Upper lobe of right lung (tissue), 1 donor: ENCODE data around the gene FOXP1. TPM values are rescaled to one million over a fixed set of nuclear protein-coding genes. Genes with fewer than 3 reads are reported as not detected.

Source experiments
- ATAC-seq: fragments of 200-7000 bp; cut with Tn5 transposase; one replicate; pipeline ENCODE4 v1.9.1; 2020; ENCODE audit warnings: mild to moderate bottlenecking, moderate library complexity
- DNase-seq: peaks from one replicate; pipeline ENCODE4 v3.0.0-alpha.2; 2020
- H3K27ac ChIP-seq: fragments of 200-600 bp; one replicate; pipeline ENCODE4 v1.8.0; 2022
- H3K27me3 ChIP-seq: fragments of 200-600 bp; one replicate; pipeline ENCODE4 v1.8.0; 2022; ENCODE audit warnings: mild to moderate bottlenecking
- H3K36me3 ChIP-seq: fragments of 200-600 bp; one replicate; pipeline ENCODE4 v1.8.0; 2022
- H3K4me1 ChIP-seq: fragments of 200-600 bp; one replicate; pipeline ENCODE4 v1.8.0; 2022
- H3K4me3 ChIP-seq: fragments of 200-600 bp; one replicate; pipeline ENCODE4 v1.8.0; 2022; ENCODE audit warnings: mild to moderate bottlenecking
- H3K9me3 ChIP-seq: fragments of 200-600 bp; one replicate; pipeline ENCODE4 v1.8.0; 2022
- intact Hi-C: fragments of 100-400 bp; cut with DNase I; formaldehyde crosslinking; loops from one replicate; pipeline ENCODE4 v1.11.0; 2022
- total RNA-seq: library from RNA; stranded (reverse); fragmentation: NEBNext Ultra II Directional; extraction: Animal tissue kit (Norgen Biotek cat#: 25700); gene quantifications from one replicate; pipeline ENCODE4 v1.2.1, GENCODE V29; 2021
- TF ChIP-seq, protein P1 (sequence below): fragments of 200-600 bp; IDR thresholded peaks from one replicate; pipeline ENCODE4 v1.8.0; 2022; ENCODE audit warnings: antibody characterized with exemption
- donor health status: DM: no; HTN: yes; CAD: no; lungs with severe emphysema.

FOXP1 gene
- total RNA-seq, 1 donor from 2014 or later: 140 TPM

DNA sequence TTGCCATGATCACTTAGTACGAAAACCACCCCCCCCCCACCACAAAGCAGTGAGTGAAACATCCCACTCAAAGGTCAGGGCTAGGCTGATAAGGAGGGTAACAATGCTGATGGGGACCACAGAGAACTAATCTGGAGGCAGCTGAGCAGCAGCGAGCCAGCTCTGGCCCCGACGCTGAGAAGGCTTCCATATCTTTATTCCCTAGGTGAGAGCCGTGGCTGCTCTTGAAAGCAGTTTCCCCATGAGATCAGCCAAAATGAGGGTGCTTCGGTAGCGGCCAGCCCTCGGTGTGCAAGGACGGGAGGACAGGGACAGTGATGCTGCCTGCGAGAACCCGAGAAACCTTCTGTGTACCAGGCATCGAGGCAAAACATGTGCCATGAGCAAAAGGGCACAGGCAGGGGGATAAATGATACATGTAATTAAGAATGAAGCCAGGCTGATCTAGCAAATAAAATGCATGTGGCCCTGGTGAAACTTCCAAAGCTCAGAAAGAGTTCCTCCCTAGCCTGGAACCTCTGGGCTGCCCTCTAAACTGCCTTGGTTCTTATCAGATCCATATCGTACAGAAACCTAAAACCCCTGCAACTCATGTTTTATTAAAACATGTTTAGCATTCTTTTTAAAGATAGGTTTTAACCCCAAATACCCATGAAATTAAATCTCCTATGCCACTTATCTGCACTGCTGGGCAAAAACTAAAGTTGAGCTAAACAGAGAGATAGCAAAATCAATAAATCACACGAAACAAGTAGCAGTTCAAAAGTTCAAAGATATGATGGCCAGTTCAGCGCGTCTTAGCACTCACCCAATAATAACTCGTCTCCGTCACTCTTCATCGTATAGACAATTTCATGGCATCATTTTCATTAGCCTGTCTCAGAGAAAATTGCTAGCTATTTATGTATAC is 337.3 kb downstream of the FOXP1 start:
- ATAC-seq (no peak), DNase-seq (no peak)
- Histone ChIP-seq H3K4me1 (peaks cover 16% of the 10 kb centered on the region), H3K9me3 (no peaks in the 10 kb centered on the region), H3K36me3 (no peaks in the 10 kb centered on the region), H3K27me3 (no peaks in the 10 kb centered on the region), H3K4me3 (no peak overlapping the region), H3K27ac (no peak overlapping the region)
- intact Hi-C loops: no loop called here
- TF ChIP-seq, protein P1, sequence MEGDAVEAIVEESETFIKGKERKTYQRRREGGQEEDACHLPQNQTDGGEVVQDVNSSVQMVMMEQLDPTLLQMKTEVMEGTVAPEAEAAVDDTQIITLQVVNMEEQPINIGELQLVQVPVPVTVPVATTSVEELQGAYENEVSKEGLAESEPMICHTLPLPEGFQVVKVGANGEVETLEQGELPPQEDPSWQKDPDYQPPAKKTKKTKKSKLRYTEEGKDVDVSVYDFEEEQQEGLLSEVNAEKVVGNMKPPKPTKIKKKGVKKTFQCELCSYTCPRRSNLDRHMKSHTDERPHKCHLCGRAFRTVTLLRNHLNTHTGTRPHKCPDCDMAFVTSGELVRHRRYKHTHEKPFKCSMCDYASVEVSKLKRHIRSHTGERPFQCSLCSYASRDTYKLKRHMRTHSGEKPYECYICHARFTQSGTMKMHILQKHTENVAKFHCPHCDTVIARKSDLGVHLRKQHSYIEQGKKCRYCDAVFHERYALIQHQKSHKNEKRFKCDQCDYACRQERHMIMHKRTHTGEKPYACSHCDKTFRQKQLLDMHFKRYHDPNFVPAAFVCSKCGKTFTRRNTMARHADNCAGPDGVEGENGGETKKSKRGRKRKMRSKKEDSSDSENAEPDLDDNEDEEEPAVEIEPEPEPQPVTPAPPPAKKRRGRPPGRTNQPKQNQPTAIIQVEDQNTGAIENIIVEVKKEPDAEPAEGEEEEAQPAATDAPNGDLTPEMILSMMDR: no peak

DNA sequence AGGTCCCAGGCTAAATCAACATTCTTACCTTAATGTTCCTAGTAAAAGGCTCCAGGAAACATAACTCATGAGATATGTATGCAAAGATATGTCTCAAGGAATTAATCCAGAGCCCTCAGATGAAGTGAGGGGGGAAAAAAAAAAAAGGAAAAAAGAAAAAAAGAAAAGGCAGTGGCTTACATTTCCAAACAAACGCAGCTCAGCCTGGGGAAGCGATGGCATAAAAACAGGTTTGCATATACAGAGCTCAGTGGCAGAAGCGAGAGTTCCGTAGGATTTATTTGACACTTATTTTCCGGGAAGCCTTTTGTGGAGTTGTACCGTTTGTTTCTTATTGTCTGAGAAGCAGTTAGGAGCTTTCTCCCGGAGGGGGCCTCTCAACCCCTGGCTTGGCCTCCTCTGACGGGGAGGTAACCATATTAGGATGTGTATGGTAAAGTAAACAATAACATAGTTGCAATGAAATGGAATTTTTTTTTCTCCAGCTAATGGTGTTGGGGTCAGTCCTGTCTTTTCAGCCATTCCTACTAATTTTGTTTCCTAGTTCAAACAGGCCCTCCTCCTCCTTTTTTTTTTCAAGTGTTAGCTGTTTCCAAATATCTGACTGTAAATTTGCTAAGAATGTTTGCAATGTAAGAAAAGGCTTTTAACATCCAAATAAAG is 338.6 kb downstream of the FOXP1 start:
- TF ChIP-seq, protein P1: no peak
- peak overlapping the region; percentile 1 for H3K4me3 ChIP-seq
- intact Hi-C loops: no loop called here

GRCh38 chr3:71244153-71244825 is 339.2 kb downstream of the FOXP1 start:
- peak overlapping the region; percentile 1 for H3K4me3 ChIP-seq
- ATAC-seq (peak; percentile 7), DNase-seq (no peak)
- TF ChIP-seq, protein P1: no peak
- no peaks in the 10 kb centered on the region for H3K27me3 ChIP-seq
- intact Hi-C loops: no loop called here
- no peaks in the 10 kb centered on the region for H3K9me3 ChIP-seq
- H3K4me1 ChIP-seq: peaks cover 14% of the 10 kb centered on the region
- no peaks in the 10 kb centered on the region for H3K36me3 ChIP-seq
- H3K27ac ChIP-seq: no peak overlapping the region

More for the DNA sequence above, 338.6 kb downstream of the FOXP1 start:
- H3K27me3 ChIP-seq: no peaks in the 10 kb centered on the region
- DNase-seq (no peak), ATAC-seq (peak; percentile 71)
- H3K36me3 ChIP-seq: no peaks in the 10 kb centered on the region
- no peak overlapping the region for H3K27ac ChIP-seq
- peaks cover 16% of the 10 kb centered on the region for H3K4me1 ChIP-seq
- H3K9me3 ChIP-seq: no peaks in the 10 kb centered on the region

- H3K27ac ChIP-seq: no peak overlapping the region
- H3K36me3 ChIP-seq: no peaks in the 10 kb centered on the region
- H3K9me3 ChIP-seq: no peaks in the 10 kb centered on the region
- peak; percentile 45 for ATAC-seq
- peaks cover 9% of the 10 kb centered on the region for H3K4me1 ChIP-seq
- H3K4me3 ChIP-seq: no peak overlapping the region
- TF ChIP-seq, protein P1: no peak
- no peak for DNase-seq
- no peaks in the 10 kb centered on the region for H3K27me3 ChIP-seq
- intact Hi-C loops: no loop called here
Measured at GRCh38 chr3:71243229-71243628, 340.3 kb downstream of the FOXP1 start.

DNA sequence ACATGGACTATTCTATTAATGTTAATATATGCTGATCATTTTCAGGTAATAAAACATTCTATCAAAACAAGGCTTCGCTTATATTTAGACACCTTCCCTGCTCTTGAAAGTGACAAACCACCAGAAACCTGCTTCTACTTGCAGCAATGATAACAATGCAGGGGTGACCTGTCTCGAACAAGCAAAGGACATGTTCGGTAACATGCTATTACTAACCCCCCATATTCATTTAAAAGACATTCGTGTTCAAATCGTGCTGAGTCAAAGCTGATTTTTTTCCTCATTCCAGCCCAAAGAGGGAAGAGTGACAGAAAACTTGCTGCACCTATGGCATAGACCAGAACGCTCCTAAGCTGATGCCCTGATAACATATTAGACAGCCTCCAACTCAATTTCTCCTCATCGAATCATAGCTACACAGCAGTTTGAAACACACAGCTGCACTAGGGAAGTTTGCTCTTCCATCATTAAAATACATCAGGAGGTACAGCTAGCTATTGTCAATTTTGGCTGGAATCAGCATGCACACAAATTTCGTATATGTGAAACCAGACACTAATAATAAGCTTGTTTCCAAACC is 341.5 kb downstream of the FOXP1 start:
- Histone ChIP-seq H3K36me3 (no peaks in the 10 kb centered on the region), H3K4me1 (peaks cover 9% of the 10 kb centered on the region), H3K9me3 (no peaks in the 10 kb centered on the region), H3K27me3 (no peaks in the 10 kb centered on the region), H3K27ac (no peak overlapping the region), H3K4me3 (no peak overlapping the region)
- intact Hi-C loops: no loop called here
- ATAC-seq: no peak
- no peak for DNase-seq
- TF ChIP-seq, protein P1: no peak
